DMS53 treated with DMSO at 0.1 percent for 48 hours (cell line): ENCODE measurements around the gene LDB3.

Source experiments
- DNase-seq: peaks from one replicate; lab custom pipeline; 2025; ENCODE audit not compliant: unreplicated experiment; lab: John Stamatoyannopoulos, UW

Gene LDB3

DNA sequence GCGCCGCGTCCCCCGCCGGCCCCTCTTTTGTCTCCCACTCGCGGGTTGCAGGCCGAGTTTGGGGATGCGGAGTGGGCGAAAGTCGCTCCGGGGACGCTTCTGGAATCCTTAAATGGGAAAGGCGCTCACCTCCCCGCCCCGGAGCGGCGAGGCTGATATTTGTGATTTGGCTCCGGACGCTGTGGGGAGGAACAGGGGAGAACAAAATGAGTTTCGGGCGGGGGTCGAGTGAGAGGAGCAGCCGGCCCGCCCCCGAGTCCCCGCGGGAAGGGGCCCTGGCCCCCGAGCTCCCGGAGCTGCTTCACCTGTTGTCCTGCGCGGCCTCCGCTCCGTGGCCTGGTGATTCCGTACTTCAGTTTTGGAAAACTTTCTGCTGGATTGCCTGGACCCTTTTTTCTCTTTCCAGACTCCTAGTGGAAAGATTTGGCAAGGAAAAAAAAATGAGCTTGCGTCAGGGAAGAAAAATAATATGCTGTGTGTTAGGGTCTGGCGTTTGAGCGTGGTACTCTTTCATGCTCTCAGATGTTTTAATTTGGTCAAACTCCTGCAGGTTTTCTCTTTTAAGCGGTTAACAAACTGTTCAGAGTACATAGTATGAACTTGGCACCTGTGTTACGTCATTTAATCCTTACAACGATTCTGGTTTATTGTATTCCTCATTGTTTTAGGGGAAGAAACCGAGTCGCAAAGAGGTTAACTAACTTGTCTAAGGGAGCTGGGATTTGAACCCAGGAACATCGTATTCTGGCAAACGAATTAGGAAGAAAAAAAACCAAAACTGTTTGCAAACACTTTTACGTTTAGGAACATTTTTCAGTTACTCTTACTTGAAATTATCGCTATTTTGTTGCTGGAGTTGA is 89.0 kb downstream of the LDB3 start:
- peak; percentile 7 for DNase-seq

DNA sequence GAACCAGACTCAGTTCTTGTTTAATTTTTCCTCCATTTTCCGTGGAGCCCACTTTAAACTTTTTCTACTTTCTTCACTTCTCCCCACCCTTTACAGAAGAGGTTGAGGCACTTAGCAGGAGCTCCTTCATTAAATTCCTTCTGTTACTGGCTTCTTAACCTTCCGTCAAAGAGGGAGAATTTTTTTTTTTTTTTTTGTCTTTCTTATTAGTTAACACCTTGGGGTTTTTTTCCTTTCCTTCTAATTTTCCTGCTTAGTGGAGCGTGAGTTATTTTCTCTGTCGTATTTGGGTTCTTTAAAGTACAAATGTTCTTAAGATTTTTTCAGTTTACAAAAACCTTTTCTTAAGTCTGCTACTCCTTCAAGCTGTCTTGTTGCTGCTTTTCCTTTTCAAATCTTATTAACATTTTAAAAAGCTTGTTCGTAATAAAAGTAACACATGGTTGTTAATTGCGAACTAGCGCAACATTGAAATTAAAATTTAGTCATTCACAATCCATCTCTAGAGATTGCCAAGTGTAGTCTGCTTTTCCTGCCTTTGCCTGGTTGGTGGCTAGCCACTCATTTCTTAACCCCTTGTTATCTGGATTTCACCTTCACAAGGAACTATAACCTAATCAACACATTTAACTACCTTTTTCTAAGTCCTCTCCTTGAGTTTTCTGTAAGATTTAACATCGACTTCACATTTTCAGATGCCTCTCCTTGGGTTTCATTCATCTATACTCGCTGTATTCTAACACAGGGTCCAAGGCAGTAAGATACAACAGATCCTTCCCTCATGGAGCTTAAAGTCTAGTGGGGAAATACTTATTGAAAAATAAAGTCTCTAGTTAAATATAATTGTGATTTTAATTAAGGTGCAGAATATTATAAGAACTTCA is 90.1 kb downstream of the LDB3 start:
- no peak for DNase-seq

DNA sequence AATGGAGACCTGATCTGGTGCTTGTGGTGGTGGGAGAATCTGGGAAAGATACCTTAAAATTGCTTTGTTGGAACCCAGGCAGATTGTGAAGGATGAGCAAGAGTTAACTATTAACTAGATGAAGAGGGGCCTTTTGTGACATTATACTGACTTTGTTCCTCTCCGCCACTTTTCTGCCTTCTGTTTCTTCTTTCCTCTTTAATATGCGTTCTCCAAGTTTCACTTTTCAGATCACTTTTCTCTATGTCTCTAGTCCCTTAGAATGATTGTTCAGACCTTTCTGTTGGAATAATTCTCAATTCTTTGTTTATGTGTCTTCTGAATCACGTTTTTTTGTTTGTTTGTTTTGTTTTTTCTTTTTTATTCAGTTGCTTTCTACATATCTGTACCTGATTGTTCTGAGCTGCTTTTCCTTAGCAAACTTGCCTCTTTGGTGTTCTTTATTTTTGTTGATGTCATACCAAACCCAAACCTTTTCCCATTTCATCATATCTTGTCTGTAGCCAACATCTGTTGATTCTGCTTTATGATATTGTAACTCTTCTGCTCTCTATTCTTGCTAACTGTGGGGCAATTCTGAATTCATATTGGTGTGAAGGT is 90.9 kb downstream of the LDB3 start:
- peak; percentile 47 for DNase-seq

DNA sequence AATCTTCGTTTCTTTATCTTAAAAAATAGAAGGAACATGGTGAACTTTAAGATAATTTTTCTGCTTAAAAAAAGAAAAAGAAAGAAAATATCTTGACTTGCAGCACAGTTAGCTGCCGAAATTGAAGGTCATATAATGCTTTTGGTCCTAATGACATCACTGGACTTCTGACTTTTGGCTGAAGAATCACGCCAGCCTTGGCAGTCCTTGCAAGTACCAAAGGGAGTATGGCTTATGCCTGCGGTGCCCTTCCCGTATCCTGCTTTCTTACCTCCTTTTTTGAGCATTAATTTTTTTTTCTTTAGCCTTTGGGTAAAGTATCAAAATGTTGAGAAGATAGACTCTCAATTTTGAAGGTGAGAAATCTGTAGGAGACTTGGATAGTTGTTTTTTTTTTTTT is 95.1 kb downstream of the LDB3 start:
- no peak for DNase-seq

DNA sequence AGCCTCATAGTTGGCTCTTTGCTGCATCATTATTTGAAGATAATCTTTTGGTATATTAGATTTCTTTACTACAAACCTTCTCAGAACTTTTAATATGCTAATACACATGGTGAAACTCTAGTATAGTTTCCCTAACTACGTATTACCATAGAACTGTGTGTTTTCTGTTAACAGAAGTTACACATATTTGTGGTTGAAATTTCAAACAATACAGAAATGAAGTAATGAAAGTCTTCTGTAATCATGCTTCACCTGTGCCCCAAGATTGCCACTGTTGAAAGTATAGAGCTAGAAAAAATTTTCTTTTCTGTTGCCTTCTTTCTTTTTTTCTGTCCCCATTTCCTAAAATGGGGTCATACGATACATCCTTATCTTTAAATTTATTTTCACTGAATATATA is 97.2 kb downstream of the LDB3 start:
- DNase-seq: no peak

DNA sequence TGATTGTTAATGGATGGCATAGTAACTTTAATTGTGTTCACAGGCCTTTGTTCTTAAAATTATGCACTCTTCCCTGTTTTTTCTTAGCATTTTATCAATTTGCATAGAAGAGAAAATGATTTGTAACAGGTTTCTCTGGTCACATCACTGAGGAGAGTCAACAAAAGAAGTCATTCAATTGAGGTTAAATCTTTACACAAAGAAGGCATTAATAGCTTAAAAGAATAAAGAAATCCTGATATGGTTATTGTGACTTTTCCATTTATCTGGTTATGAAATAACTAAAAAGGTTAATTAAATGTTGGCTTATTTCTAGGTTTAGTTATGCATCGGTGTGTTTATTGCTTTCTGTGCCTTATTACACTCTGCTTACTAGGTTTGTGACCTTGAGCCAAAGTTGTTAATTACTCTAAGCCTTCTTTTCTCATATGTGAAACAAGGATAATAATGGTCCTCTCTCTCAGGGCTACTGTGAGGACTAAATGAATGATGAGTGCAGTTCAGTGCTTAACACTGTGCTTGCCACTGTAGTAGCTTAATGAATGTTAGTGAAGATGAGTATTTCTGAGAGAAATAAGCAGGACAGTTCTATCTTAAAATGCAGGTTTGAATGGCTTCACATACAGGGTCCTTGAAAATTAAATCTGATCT is 100.2 kb downstream of the LDB3 start:
- DNase-seq: no peak

DNA sequence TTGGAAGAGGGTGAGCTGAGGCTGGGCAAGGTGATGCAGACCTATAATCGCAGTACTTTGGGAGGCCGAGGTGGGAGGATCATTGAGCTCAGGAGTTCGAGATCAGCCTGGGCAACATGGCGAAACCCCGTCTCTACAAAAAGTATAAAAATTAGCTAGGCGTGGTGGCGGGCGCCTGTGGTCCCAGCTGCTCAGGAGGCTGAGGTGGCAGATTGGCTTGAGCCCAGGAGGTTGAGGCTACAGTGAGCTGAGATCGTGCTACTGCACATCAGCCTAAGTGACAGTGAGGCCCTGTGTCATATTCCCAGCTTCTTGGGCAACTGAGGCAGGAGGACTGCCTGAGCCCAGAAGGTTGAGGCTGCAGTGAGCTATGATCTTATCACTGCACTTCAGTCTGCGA is 101.7 kb downstream of the LDB3 start:
- DNase-seq: no peak

DNA sequence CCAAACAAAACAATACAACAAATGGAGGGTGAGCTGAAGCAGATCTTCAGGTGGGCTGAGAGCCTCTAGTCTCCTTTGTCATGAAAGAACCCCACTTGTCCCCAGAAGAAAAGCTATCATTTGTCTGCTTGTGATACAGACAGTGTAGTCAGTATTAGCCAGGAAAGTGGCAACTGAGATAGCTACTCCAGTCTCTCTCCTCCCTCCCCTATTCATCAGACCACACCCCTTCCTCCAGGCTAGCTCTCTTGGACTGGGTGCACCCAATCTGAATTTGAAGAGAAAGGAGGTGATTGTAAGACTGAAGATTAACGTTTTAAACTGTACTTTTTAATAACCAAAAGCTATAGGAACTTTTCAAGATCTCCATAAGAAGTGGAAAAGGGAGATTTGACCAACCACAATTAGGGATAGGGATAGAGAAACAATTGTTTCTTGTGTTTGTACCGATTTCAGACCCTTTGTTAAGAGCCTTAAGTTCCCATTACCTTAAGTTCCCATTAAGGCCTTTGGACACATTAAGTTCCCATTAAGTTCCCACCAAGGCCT is 102.2 kb downstream of the LDB3 start:
- DNase-seq: no peak

DNA sequence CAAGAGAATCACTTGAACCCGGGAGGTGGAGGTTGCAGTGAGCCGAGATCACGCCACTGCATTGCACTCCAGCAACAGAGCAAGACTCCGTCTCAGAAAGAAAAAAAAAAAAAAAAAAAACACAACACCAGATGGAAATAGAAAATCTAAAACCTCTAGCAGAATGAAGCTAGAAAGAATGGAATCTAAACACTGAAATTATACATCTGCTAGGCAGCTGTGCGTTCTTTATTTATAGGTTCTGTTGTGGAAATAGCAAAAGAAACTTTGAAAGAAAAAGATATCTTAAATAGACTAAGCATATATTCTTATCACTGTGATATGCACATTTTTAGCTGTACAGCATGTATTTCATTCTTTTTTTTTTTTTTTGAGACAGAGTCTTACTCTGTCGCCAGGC is 105.2 kb downstream of the LDB3 start:
- DNase-seq: no peak

DNA sequence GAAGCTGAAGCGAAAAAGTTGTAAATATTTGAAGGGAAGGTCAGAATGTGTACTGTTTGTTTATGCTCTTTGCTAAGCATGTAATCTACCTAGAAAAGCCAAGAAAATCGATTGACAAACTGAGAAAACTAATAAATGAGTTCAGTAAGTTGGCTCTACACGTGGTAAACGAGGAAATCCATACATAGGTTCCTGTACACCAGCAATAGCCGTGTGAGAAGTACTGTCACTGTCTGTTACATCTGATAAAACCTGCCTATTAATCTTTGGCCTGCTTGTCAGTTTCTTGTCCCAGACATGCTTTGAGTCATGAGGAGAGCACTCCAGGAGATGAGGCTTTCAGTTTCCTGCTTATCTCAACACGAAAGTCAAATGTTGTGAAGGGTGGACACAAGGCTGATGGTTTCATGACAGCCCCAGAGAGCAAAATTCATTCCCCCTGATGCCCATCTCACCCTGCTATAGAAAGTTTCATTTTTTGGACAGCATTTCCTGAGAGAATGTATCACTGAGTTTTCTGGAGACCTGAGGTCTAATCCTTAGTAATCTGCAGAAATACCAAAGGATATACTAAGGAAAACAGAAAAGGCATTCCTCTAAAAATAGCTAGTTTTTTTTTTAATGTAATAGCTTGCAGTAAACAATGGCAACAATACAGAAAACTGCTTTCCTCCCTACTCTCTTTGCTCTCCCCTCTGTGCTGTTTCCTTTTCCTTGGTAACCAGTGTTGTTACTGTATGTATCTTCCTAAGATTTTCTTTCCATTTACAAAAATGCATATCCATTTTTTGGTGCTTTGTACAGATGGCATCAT is 107.0 kb downstream of the LDB3 start:
- no peak for DNase-seq

DNA sequence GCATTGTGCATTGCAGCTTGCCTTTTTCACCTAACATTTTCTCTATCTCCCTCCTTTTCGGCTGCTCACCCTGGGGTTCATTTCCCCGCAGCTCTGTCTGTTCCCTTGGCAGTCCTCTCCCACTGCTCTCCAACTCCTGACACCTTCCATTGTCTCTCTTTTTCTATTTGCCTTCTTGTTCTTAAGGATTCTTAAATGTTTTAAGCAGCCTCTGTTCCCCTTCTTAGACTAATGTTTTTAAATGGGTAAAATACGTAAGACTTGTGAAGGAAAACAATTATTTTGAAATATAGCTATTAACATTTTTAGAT is 107.5 kb downstream of the LDB3 start:
- no peak for DNase-seq

DNA sequence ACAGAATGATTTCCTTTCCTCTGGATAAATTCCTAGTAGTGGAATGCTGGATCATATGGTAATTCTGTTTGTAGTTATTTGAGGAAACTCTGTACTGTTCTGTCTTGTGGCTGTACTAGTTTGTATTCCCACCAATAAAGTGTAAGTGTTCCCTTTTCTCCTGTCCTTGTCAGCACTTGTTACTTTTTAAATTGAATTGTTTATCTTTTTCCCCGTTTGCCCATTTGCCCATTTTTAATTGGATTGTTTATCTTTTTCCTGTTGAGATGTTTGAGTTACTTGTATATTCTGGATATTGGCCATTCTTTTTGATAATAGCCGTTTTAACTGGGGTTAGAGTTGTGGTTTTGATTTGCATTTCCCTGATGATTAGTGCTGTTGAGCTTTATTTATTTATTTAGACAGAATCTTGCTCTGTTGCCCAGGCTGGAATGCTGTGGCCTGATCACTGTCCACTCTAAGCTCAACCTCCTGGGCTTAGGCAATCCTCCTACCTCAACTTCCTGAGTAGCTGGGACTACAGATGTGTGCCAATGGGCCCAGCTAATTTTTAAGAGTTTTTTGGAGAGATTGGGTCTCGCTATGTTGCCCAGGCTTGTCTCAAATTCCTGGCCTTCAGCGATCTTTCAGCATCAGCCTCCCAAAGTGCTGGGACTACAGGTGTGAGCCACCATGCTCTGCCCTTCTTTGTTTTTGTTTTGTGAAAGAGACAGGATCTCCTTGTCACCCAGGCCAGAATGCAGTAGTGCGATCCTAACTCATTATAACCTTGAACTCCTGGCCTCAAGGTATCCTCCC is 111.1 kb downstream of the LDB3 start:
- no peak for DNase-seq

DNA sequence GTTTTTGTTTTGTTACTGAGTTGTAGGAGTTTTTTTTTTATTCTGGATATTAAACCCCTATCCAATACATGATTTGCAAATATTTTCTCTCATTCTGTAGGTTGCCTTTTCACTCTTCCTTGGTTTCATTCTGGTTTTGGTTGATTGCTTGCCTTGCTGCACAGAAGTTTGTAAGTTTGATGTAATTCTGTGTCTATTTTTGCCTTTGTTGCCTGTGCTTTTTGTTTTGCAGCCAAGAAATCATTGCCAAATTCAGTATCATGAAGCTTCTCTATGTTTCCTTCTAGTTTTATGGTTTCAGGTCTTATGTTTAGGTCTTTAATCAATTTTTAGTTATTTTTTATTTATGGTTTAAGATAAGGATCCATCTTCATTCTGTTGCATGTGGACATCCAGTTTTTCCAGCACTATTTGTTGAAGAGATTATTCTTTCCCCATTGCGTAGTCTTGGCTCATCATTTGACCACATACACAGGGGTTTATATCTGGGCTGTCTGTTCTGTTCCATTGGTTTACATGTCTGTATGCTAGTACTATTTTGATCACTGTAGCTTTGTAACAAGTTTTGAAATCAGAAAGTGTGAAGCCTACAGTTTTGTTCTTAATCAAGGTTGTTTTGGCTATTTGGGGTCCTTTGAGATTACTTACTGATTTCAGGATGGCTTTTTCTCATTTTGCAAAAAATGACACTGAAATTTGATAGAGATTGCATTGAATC is 114.5 kb downstream of the LDB3 start:
- no peak for DNase-seq

DNA sequence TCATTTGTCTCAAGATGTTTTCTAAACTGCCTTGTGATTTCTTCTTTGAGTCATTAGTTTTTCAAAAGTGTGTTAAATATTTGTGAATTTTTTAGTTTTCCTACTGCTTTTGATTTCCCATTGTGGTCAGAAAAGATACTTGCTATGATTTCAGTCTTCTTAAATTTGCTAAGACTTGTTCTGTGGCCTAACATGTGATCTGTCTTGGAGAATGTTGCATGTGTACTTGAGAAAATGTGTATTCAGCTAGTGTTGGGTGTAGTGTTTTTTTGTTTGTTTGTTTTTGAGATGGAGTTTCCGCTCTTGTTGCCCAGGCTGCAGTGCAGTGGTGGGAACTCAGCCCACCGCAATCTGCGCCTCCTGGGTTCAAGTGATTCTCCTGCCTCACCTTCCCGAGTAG is 116.7 kb downstream of the LDB3 start:
- DNase-seq: no peak
